Measurements from ENCODE around the gene TLCD3B.

The TLCD3B gene

DNA sequence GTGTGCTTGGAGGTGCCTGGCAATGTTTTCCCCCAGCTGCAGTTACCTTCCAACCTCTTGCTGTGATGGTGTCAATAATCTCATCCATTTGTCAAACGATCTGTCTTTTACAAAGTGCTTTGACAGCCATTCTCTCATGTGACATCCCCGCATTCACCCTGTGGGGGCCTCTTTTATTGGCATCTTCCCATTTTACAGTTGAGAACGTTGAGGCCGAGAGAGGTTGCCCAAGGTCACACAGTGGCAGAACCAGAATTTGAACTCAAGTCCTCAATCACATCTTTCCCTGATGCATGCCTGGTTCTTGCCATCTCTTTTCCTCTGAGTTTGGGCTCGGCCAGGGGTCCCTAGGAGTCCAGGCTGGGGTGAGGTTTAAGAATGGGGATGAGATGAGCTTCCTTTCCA, 55.9 kb downstream of the TLCD3B start:
- DNase-seq (ENCODE audit: low read depth in 2 of 2, low spot score in 1 of 2), result no peak
